K562 (cell line): ENCODE data around the gene NDP. TPM values are rescaled to one million over a fixed set of nuclear protein-coding genes. Genes with fewer than 3 reads are reported as not detected.

Experiments
- ATAC-seq: fragments of 200-7000 bp; cut with Tn5 transposase; 3 replicates; pipeline ENCODE4 v1.9.1; 2020; ENCODE audit warnings: moderate library complexity
- BruUV-seq: library from RNA; stranded (reverse); fragments of 400-500 nt; replicated peaks from 2 replicates; lab custom pipeline; 2021; lab: Mats Ljungman, UMichigan
- CTCF ChIA-PET: fragments of 300-600 bp; formaldehyde crosslinking; extraction: SDS; loops from one replicate; lab custom pipeline; 2021; ENCODE audit warnings: low intra/inter-chr PET ratio; lab: Yijun Ruan, JAX
- POLR2A ChIA-PET: fragments of 300-600, 350-650 bp; sonication (Branson Sonifier 250); formaldehyde crosslinking; extraction: SDS; loops from one replicate; lab custom pipeline; 2021; ENCODE audit warnings: antibody characterized with exemption, inconsistent platforms; lab: Yijun Ruan, JAX
- DNase-seq, 4 experiments: peaks; one replicate each; pipeline versions ENCODE4 v3.0.0 to v3.0.0-alpha.2; 2011 to 2018; ENCODE audit warnings: low spot score in 3 of 4, mixed read lengths in 3 of 4; ENCODE audit errors: extremely low read depth in 1 of 4
- FAIRE-seq: peaks from 2 replicates; lab custom pipeline; 2011; peaks lifted over from hg19 to GRCh38; lab: Jason Lieb, UNC
- H2AFZ ChIP-seq: 2 replicates; pipeline ENCODE4 v1.6.0; 2011; ENCODE audit warnings: low read depth, low read length, control low read depth, inconsistent platforms
- H3K27ac ChIP-seq: fragments of 200-600 bp; 3 replicates; pipeline ENCODE4 v1.8.0; 2011; ENCODE audit warnings: low read depth, mild to moderate bottlenecking, control low read depth, inconsistent platforms, low read length, moderate library complexity, mixed read lengths; ENCODE audit errors: extremely low read depth
- H3K27me3 ChIP-seq, 2 experiments: fragments of 300-600 bp in 1 of 2; 2 replicates in 1 of 2; 3 replicates in 1 of 2; pipeline versions ENCODE4 v1.6.0 to v1.8.0; 2011; ENCODE audit warnings: inconsistent platforms in 2 of 2, low read length in 2 of 2, mild to moderate bottlenecking in 1 of 2, mixed read lengths in 1 of 2, moderate library complexity in 1 of 2; ENCODE audit not compliant: control insufficient read depth in 2 of 2, insufficient read depth in 2 of 2
- H3K36me3 ChIP-seq: fragments of 300-600 bp; 3 replicates; pipeline ENCODE4 v1.8.0; 2011; ENCODE audit warnings: mild to moderate bottlenecking, low read length, inconsistent platforms; ENCODE audit not compliant: control insufficient read depth, insufficient read depth
- H3K4me1 ChIP-seq, 2 experiments: fragments of 200-600 bp in 1 of 2; replicated peaks in 1 of 2; 2 replicates in 1 of 2; 3 replicates in 1 of 2; pipeline versions ENCODE4 v1.5.1 to v1.8.0; 2011; ENCODE audit warnings: inconsistent platforms in 2 of 2, low read length in 2 of 2, mild to moderate bottlenecking in 1 of 2, mixed read lengths in 1 of 2, moderate library complexity in 1 of 2; ENCODE audit not compliant: control insufficient read depth in 2 of 2, insufficient read depth in 2 of 2
- H3K4me2 ChIP-seq: 2 replicates; pipeline ENCODE4 v1.6.1; 2011; ENCODE audit warnings: low read length, control low read depth, inconsistent platforms, mixed read lengths; ENCODE audit not compliant: insufficient read depth
- H3K4me3 ChIP-seq: fragments of 200-600 bp; sonication (generic), shearing (Covaris generic); 2 replicates; pipeline ENCODE4 v1.5.1; 2016; ENCODE audit warnings: control low read depth, inconsistent platforms
- H3K79me2 ChIP-seq: fragments of 200-600 bp; 3 replicates; pipeline ENCODE4 v1.8.0; 2011; ENCODE audit warnings: low read length, inconsistent platforms; ENCODE audit not compliant: control insufficient read depth, insufficient read depth
- H3K9ac ChIP-seq, 2 experiments: 2 replicates each; pipeline versions ENCODE4 v1.6.0 to v1.6.1; 2011; ENCODE audit warnings: low read depth in 2 of 2, low read length in 2 of 2, control low read depth in 1 of 2, inconsistent platforms in 1 of 2, mild to moderate bottlenecking in 1 of 2, mixed read lengths in 1 of 2; ENCODE audit not compliant: insufficient read depth in 1 of 2
- H3K9me1 ChIP-seq: one replicate; pipeline ENCODE4 v1.6.0; 2011; ENCODE audit warnings: inconsistent platforms, mild to moderate bottlenecking, low read length, moderate library complexity; ENCODE audit not compliant: control insufficient read depth, insufficient read depth
- H3K9me3 ChIP-seq: replicated peaks from 2 replicates; pipeline ENCODE4 v1.5.1; 2011; ENCODE audit warnings: low read depth, low read length, inconsistent platforms; ENCODE audit not compliant: control insufficient read depth, insufficient read depth
- H4K20me1 ChIP-seq: replicated peaks from 2 replicates; pipeline ENCODE4 v1.6.1; 2011; ENCODE audit warnings: low read length, inconsistent platforms, mixed read lengths; ENCODE audit not compliant: control insufficient read depth, insufficient read depth
- BRD4 ChIP-seq: fragments of 200-600 bp; sonication (generic); IDR thresholded peaks from 2 replicates; pipeline ENCODE4 v1.6.1; 2017; ENCODE audit warnings: inconsistent platforms
- CBX2 ChIP-seq: fragments of 200-600 bp; sonication (generic); IDR thresholded peaks from one replicate; pipeline ENCODE4 v1.6.1; 2012; ENCODE audit warnings: mild to moderate bottlenecking, low read length, inconsistent platforms; ENCODE audit not compliant: insufficient read depth, poor library complexity, severe bottlenecking
- CCNT2 ChIP-seq: IDR thresholded peaks from 2 replicates; pipeline ENCODE4 v1.6.1; 2011; ENCODE audit warnings: borderline replicate concordance, low read depth, mild to moderate bottlenecking, moderate library complexity, mixed read lengths, low read length; ENCODE audit not compliant: insufficient read length; ENCODE audit errors: extremely low read depth
- CHAMP1 ChIP-seq: fragments of 450-650 bp; IDR thresholded peaks from 2 replicates; pipeline ENCODE4 v1.6.1; 2016; ENCODE audit warnings: mild to moderate bottlenecking
- HMGXB4 ChIP-seq: sonication (generic); formaldehyde crosslinking; IDR thresholded peaks from 2 replicates; pipeline ENCODE4 v1.8.1; 2023; ENCODE audit warnings: mild to moderate bottlenecking, missing genetic modification reagents
- HOXB6 ChIP-seq: fragments of 250-450 bp; sonication (Bioruptor Pico); IDR thresholded peaks from 2 replicates; pipeline ENCODE4 v1.5.1; 2022; ENCODE audit warnings: mild to moderate bottlenecking, borderline replicate concordance
- KDM1A ChIP-seq, 2 experiments: fragments of 450-650 bp; IDR thresholded peaks; 2 replicates each; pipeline ENCODE4 v1.6.1; 2016; ENCODE audit warnings: mild to moderate bottlenecking in 2 of 2
- MEIS2 ChIP-seq: fragments of 450-650 bp; IDR thresholded peaks from 2 replicates; pipeline ENCODE4 v1.6.1; 2014; ENCODE audit warnings: mild to moderate bottlenecking; ENCODE audit not compliant: partially characterized antibody
- NR2F6 ChIP-seq: fragments of 450-650 bp; formaldehyde crosslinking; IDR thresholded peaks from 2 replicates; pipeline ENCODE4 v1.4.0; 2020; ENCODE audit warnings: mild to moderate bottlenecking
- SIN3A ChIP-seq, 2 experiments: fragments of 150-350 bp in 1 of 2; IDR thresholded peaks; 2 replicates each; pipeline ENCODE4 v1.6.1; 2011 to 2016; ENCODE audit warnings: borderline replicate concordance in 2 of 2, low read depth in 2 of 2, low read length in 2 of 2, mild to moderate bottlenecking in 2 of 2, moderate library complexity in 2 of 2; ENCODE audit not compliant: control insufficient read depth in 1 of 2
- SMARCB1 ChIP-seq: IDR thresholded peaks from 2 replicates; pipeline ENCODE4 v1.6.1; 2011; ENCODE audit warnings: improper control_type of control experiment, low read depth; ENCODE audit not compliant: insufficient read length
- SP1 ChIP-seq: sonication (generic); formaldehyde crosslinking; IDR thresholded peaks from 2 replicates; pipeline ENCODE4 v1.8.1; 2022; ENCODE audit warnings: mild to moderate bottlenecking, missing genetic modification reagents
- ZFP30 ChIP-seq: fragments of 250-450 bp; sonication (Bioruptor Pico); IDR thresholded peaks from 2 replicates; pipeline ENCODE4 v1.8.0; 2022; ENCODE audit warnings: moderate library complexity, mild to moderate bottlenecking, inconsistent platforms, borderline replicate concordance
- ZNF12 ChIP-seq: sonication (generic); formaldehyde crosslinking; IDR thresholded peaks from 2 replicates; pipeline ENCODE4 v1.4.0; 2020; ENCODE audit warnings: mild to moderate bottlenecking, missing genetic modification reagents
- ZNF217 ChIP-seq: sonication (generic); formaldehyde crosslinking; IDR thresholded peaks from 2 replicates; pipeline ENCODE4 v1.8.0; 2022; ENCODE audit warnings: mild to moderate bottlenecking, missing genetic modification reagents
- ZNF431 ChIP-seq: sonication (generic); formaldehyde crosslinking; IDR thresholded peaks from 2 replicates; pipeline ENCODE4 v1.8.0; 2022; ENCODE audit warnings: mild to moderate bottlenecking, missing genetic modification reagents
- ZNF436 ChIP-seq: fragments of 250-450, 450-650 bp; sonication (Bioruptor Pico); formaldehyde crosslinking; IDR thresholded peaks from 2 replicates; pipeline ENCODE4 v1.7.0; 2020; ENCODE audit warnings: mild to moderate bottlenecking
- ZNF512 ChIP-seq: IDR thresholded peaks from 2 replicates; pipeline ENCODE4 v1.6.1; 2016; ENCODE audit warnings: missing genetic modification characterization, missing compliant biosample characterization
- ZNF707 ChIP-seq: fragments of 250-450 bp; sonication (Bioruptor Pico); conservative IDR thresholded peaks from 2 replicates; pipeline ENCODE4 v1.8.0; 2022; ENCODE audit warnings: inconsistent platforms, mild to moderate bottlenecking, moderate library complexity
- WGBS: fragments of 100-300 bp; shearing (Covaris generic); methylation state at CpG from one replicate; pipeline ENCODE4 v1.1.6; 2016; ENCODE audit warnings: low coverage, mixed read lengths; ENCODE audit not compliant: insufficient coverage; ENCODE audit errors: missing lambda C conversion rate; 5-methylcytosine and 5-hydroxymethylcytosine counted together
- in situ Hi-C: fragments of 300-500 bp; cut with MboI; formaldehyde crosslinking; loops from 4 replicates; pipeline ENCODE4 v1.15.0; 2018; ENCODE audit warnings: inconsistent platforms, mixed read lengths
- intact Hi-C: fragments of 100-400 bp; cut with micrococcal nuclease; formaldehyde crosslinking; loops from 2 replicates; pipeline ENCODE4 v1.14.2; 2022
- polyA plus RNA-seq, 8 experiments: library from polyadenylated mRNA; depleted of rRNA in 4 of 8; stranded (reverse) in 5 of 8; unstranded in 3 of 8; fragments of >200 nt; fragmentation: Nextera tagmentation in 2 of 8; fragmentation: Illumina TruSeq in 1 of 8; extraction: Ambion mirVana in 2 of 8; extraction: Trizol in 1 of 8; gene quantifications; 2 replicates each; pipeline versions ENCODE4 v1.2.1 to v1.2.3, GENCODE V29; 2011 to 2014; ENCODE audit warnings: inconsistent platforms in 1 of 8, missing spikeins in 1 of 8
- total RNA-seq, 7 experiments: library from RNA; depleted of rRNA in 6 of 7; stranded (reverse); fragments of >200 nt in 6 of 7; fragmentation: Illumina TruSeq in 2 of 7; extraction: Trizol in 2 of 7; gene quantifications; 2 replicates each; pipeline versions ENCODE4 v1.2.1 to v1.2.3, GENCODE V29; 2011 to 2021; ENCODE audit warnings: low replicate concordance in 1 of 7

NDP gene
- total and polyA plus RNA-seq, 9 of the 15 experiments (the other 6 are each of a cell fraction or from before 2014, with no cell fraction given): not detected

DNA sequence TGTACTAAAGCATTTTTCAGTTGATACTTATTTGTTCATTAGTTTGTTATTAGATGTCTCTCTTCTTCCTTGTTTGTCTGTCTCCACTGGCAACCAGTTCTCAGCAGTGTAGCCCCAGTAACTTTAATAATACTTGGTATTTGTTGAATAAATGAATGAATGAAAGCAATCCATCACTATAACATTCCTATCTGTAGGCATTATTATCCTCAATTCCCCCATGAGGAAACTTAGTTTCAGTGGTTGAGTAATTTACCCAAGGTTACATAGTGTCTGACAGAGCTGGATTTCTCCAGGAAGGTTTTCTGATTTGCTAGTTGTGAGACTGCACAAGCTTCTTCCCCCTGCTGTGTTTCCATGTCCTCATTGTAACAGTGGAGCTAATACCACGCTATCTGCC, 63.2 kb downstream of the NDP start:
- Histone ChIP-seq H2AFZ (no peak overlapping the region), H3K9me3 (no peaks in the 10 kb centered on the region), H3K4me1 (no peaks in the 10 kb centered on the region), H3K27ac (no peak overlapping the region), H3K4me3 (no peak overlapping the region), H3K27me3 (no peaks in the 10 kb centered on the region), H3K4me2 (no peak overlapping the region), H3K9me1 (no peaks in the 10 kb centered on the region), H3K79me2 (no peaks in the 10 kb centered on the region), H3K9ac (no peak overlapping the region), H3K36me3 (no peaks in the 10 kb centered on the region), H4K20me1 (no peaks in the 10 kb centered on the region)
- DNase-seq (no peak), ATAC-seq (no peak), FAIRE-seq (no peak)
- POLR2A ChIA-PET: no interaction called here
- in situ Hi-C loops: no loop called here
- CTCF ChIA-PET: no interaction called here
- WGBS: 0% methylated on average over 1 of the region's 1 CpG
- BruUV-seq: no TSS peak
- intact Hi-C loops: no loop called here
- TF ChIP-seq ZNF217 (CRISPR knock-in tag) (no peak), BRD4 (no peak), SIN3A (IDR thresholded peaks at IDR 0.05; ENCODE audit: borderline replicate concordance in 2 of 2, control insufficient read depth in 1 of 2, low read depth in 2 of 2, low read length in 2 of 2) (no peak), MEIS2 (no peak), ZNF436 (CRISPR knock-in tag) (no peak), NR2F6 (CRISPR knock-in tag) (no peak), ZNF707 (CRISPR knock-in tag) (no peak), ZFP30 (no peak), ZNF431 (CRISPR knock-in tag) (no peak), SP1 (no peak), CBX2 (no peak), CHAMP1 (no peak), ZNF512 (tag) (no peak), HMGXB4 (CRISPR knock-in tag) (no peak), KDM1A (IDR thresholded peaks at IDR 0.05) (no peak), HOXB6 (no peak), SMARCB1 (no peak), ZNF12 (CRISPR knock-in tag) (no peak), CCNT2 (no peak)
